WERI-Rb-1 (cell line): ENCODE measurements around the gene RPRD1B.

Experiments used
- DNase-seq: peaks from one replicate; pipeline ENCODE4 v3.0.0-alpha.2; 2020
- H3K27ac ChIP-seq: fragments of 250-450 bp; sonication (Bioruptor Pico); 2 replicates; pipeline ENCODE4 v1.5.1; 2020; ENCODE audit warnings: mild to moderate bottlenecking, moderate library complexity
- H3K27me3 ChIP-seq: fragments of 250-450 bp; sonication (Bioruptor Pico); 2 replicates; pipeline ENCODE4 v1.5.1; 2021; ENCODE audit warnings: mild to moderate bottlenecking, low read depth, moderate library complexity; ENCODE audit not compliant: insufficient read depth, severe bottlenecking
- H3K36me3 ChIP-seq: fragments of 250-450 bp; sonication (Bioruptor Pico); 2 replicates; pipeline ENCODE4 v1.5.1; 2020; ENCODE audit warnings: mild to moderate bottlenecking, moderate library complexity
- H3K4me3 ChIP-seq: 2 replicates; pipeline ENCODE4 v1.5.1; 2011; ENCODE audit warnings: low read depth, mild to moderate bottlenecking, control low read depth, low read length
- H3K9me3 ChIP-seq: fragments of 250-450 bp; sonication (Bioruptor Pico); 2 replicates; pipeline ENCODE4 v1.5.1; 2021; ENCODE audit warnings: mild to moderate bottlenecking, moderate library complexity; ENCODE audit not compliant: severe bottlenecking
- TF ChIP-seq, protein P1 (sequence below): IDR thresholded peaks from 2 replicates; pipeline ENCODE4 v1.5.1; 2011; ENCODE audit warnings: low read depth, mild to moderate bottlenecking, control low read depth, inconsistent platforms, low read length

The RPRD1B gene

DNA sequence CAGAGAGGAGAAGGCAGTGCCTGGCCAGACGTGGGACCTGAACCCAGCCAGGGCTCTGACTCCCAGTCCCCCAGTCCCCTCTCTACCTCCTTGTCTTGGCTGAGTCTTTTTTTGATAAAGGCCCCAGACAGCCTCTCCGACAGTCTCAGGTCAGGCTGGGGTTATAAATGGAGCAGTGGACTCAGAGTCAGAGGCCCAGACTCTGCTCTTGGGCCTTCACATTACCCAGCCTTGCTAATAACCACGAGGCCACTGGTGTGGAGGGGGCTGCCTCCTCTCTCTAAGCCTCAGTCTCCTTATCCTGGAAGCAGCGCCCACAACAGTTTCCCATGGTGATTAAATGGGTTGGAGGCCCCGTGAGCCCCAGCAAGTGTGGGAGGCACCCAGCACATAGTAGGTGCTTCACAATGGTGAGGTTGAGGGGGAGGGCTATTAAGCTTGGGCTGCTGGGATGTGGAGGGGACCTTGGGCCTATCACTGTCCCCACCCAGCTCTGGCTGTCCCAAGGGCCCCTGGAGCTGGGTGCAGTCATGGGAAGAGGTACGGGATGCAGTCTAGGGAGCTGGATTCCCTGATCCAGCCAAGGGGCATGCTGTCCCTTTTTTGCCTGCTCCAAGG, 95.8 kb downstream of the RPRD1B start:
- H3K9me3 ChIP-seq: no peaks in the 10 kb centered on the region
- no peak for DNase-seq
- no peaks in the 10 kb centered on the region for H3K36me3 ChIP-seq
- H3K27me3 ChIP-seq: no peaks in the 10 kb centered on the region
- H3K4me3 ChIP-seq: no peak overlapping the region
- TF ChIP-seq, protein P1, sequence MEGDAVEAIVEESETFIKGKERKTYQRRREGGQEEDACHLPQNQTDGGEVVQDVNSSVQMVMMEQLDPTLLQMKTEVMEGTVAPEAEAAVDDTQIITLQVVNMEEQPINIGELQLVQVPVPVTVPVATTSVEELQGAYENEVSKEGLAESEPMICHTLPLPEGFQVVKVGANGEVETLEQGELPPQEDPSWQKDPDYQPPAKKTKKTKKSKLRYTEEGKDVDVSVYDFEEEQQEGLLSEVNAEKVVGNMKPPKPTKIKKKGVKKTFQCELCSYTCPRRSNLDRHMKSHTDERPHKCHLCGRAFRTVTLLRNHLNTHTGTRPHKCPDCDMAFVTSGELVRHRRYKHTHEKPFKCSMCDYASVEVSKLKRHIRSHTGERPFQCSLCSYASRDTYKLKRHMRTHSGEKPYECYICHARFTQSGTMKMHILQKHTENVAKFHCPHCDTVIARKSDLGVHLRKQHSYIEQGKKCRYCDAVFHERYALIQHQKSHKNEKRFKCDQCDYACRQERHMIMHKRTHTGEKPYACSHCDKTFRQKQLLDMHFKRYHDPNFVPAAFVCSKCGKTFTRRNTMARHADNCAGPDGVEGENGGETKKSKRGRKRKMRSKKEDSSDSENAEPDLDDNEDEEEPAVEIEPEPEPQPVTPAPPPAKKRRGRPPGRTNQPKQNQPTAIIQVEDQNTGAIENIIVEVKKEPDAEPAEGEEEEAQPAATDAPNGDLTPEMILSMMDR: no peak
- no peak overlapping the region for H3K27ac ChIP-seq

DNA sequence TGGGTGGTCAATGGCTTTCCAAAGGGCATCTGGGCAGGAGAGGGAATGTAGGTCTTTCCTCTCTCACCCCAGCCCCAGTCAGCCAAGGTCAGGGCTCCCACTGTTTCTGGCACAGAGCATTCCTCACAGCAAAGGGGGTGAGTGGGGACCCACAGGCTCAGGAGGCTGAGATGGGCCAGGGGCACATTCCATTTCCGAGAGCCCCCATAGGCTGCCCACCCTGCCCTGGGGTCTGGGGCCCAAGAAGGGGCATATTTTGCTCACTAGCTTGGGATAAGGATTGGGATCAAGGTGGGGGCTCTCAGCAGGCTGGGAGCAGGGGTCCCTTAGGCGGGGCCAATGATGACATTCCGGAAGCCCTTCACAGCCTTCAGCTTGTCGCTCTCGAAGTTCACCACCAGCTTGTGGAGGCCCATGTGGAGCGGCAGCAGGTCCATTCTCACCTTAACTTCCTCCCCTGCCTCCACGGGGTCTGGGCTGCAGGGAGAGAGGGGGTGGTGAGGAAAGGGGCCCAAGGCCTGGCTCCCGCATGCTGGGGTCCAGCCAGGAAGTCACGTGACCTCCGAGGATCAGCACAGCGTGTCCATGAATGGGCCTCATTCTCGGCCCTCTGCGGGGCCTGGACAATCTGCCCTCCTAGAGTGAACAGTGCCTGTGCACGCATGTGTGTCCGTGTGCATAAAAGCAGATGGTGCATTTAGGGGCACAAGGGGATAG, 96.5 kb downstream of the RPRD1B start:
- DNase-seq: no peak
- Histone ChIP-seq H3K4me3 (no peak overlapping the region), H3K27me3 (no peaks in the 10 kb centered on the region), H3K27ac (no peak overlapping the region), H3K9me3 (no peaks in the 10 kb centered on the region), H3K36me3 (no peaks in the 10 kb centered on the region)
- TF ChIP-seq, protein P1: no peak

DNA sequence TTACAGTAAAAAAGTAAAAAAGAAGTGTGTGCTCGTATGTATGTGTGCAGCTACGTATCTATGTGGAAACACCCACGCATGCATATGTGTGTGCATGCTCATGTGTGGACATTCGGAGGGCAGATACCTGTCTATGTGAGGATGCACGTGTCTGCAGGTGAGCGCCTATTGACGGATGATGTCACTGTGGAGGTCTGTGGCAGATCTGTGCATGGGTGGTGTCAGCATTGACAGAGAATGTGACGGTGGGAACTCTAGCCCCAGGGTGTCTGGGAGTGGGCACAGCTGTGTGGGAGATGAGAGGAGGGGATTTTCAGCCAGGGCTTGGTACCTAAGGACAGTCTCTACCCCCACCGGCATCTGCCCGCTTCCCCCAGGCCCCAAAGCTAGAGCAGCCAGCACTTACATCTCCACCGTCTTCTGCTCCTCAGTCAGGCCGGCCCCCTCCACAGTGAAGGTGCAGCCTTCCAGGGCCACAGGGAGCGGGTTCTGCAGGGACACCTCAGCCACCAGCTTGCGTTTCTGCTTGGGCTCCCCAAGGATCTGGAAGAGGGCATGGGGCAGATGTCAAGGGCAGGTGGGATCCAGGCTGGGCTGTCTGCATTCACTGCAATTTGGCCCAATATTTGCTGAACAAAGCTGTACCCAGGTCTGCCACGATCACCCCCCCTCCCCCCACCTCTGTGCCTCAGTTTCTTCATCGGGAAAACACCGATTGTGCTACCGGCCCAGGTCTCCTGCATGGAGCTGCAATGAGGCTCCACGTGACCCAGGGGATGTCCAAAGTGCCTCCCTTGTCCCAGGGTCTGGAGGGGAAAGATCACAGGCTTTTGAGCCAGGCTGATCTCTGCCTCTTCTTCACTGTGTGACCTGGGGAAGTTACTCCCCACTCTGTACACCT, 97.4 kb downstream of the RPRD1B start:
- DNase-seq: no peak
- Histone ChIP-seq H3K36me3 (no peaks in the 10 kb centered on the region), H3K27ac (no peak overlapping the region), H3K4me3 (no peak overlapping the region), H3K9me3 (no peaks in the 10 kb centered on the region), H3K27me3 (no peaks in the 10 kb centered on the region)
- TF ChIP-seq, protein P1: no peak

DNA sequence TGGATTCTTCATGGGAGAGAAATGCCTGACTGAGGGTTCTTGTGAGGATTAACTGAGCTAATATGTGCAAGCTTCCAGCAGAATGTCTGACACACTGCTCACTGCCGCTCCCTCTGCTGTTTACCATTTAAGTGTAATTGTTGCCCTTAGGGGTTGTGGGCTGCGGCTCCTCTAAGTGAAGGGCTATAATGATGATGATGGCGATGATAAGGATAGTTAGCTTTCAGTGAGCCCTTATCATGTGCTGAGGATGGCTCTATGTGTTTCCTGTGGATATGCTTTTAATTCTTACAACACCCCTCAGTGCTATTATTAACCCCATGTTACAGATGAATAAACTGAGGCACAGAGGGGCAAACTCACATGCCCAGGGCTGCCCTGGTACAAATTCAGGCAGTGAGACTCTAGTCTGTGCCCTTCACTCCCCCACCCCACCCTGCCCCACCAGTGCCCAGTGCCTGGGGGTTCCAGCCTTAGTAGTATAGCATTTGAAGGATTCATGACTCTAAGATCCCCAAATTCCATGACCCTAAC, 98.1 kb downstream of the RPRD1B start:
- no peak for DNase-seq
- Histone ChIP-seq H3K27me3 (no peaks in the 10 kb centered on the region), H3K9me3 (no peaks in the 10 kb centered on the region), H3K27ac (no peak overlapping the region), H3K4me3 (no peak overlapping the region), H3K36me3 (no peaks in the 10 kb centered on the region)
- TF ChIP-seq, protein P1: no peak

DNA sequence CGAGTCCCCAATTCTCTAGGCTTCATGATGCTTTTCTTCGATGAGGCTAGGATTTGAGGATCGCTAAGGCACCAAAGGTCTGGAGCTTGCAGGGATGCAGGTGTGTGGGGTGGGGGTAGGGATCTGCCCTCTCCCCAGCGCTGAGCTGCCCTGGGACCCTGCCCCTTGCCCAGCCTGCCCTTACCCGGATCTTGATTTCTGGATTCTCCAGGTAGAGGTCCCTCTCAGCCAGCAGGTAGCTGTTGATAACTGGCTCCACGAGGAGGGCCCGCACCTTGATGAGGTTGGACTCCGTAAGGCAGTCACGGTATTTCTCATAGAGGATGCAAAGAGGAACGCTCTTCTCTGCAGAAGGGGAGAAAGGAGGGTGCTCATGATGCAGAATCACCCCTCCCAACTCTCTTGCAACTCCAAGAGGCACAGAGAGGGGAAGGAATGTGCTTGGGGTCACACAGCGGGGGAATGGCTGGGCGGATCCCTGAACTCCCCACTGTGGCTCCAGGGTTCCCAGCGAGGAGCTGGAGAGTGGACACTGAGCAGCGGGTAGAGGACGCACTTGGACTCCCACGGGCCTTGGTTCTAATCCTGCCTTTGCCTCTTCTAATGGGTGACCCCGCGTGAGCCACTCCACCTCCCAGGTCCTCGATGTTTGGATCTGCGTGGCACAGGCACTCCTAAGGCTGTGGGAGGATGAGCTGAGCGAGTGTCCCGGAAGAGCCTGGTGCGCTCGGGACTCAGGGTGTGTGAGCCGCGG, 98.8 kb downstream of the RPRD1B start:
- Histone ChIP-seq H3K36me3 (no peaks in the 10 kb centered on the region), H3K27me3 (no peaks in the 10 kb centered on the region), H3K9me3 (no peaks in the 10 kb centered on the region), H3K27ac (no peak overlapping the region), H3K4me3 (no peak overlapping the region)
- DNase-seq: no peak
- TF ChIP-seq, protein P1: no peak
